Fibroblast of the aortic adventitia (primary cell): Measurements from ENCODE around the gene L1CAM. TPM values are rescaled to one million over a fixed set of nuclear protein-coding genes. Genes with fewer than 3 reads are reported as not detected.

Source experiments
- DNase-seq: peaks from one replicate; pipeline ENCODE4 v3.0.0-alpha.2; 2010; ENCODE audit warnings: low read depth
- H3K4me3 ChIP-seq: 2 replicates; pipeline ENCODE4 v1.5.1; 2011; ENCODE audit warnings: low read depth, mild to moderate bottlenecking, control low read depth, low read length, moderate library complexity
- total RNA-seq: library from RNA; depleted of rRNA; stranded (reverse); fragments of >200 nt; gene quantifications from 2 replicates; pipeline ENCODE4 v1.2.3, GENCODE V29; 2012; ENCODE audit warnings: low replicate concordance
- TF ChIP-seq, protein P1 (sequence below): IDR thresholded peaks from 2 replicates; pipeline ENCODE4 v1.5.1; 2011; ENCODE audit warnings: mild to moderate bottlenecking, low read length, control low read depth, inconsistent platforms; ENCODE audit not compliant: insufficient read depth

L1CAM gene
- total RNA-seq, 1 donor: 0.36 TPM

DNA sequence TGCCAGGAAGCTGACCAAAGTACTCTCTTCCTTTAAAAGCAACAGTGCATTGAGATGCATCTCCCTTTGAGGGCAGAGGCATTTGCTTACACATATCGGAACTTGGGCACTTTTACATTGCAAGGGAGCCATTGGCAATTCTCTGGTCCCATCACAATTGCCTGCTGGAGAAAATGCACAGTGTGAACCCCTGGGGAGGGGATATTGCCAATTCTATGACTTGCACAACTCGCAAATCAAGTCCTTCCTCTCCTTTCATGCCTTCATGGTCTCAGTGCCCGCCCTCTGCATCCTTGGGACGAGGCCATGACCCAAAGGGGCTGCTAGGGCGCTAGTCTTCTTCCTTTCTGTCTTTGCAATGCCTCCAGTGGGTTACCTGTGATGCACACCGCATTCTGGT is 40.8 kb downstream of the L1CAM start:
- DNase-seq: no peak
- TF ChIP-seq, protein P1, sequence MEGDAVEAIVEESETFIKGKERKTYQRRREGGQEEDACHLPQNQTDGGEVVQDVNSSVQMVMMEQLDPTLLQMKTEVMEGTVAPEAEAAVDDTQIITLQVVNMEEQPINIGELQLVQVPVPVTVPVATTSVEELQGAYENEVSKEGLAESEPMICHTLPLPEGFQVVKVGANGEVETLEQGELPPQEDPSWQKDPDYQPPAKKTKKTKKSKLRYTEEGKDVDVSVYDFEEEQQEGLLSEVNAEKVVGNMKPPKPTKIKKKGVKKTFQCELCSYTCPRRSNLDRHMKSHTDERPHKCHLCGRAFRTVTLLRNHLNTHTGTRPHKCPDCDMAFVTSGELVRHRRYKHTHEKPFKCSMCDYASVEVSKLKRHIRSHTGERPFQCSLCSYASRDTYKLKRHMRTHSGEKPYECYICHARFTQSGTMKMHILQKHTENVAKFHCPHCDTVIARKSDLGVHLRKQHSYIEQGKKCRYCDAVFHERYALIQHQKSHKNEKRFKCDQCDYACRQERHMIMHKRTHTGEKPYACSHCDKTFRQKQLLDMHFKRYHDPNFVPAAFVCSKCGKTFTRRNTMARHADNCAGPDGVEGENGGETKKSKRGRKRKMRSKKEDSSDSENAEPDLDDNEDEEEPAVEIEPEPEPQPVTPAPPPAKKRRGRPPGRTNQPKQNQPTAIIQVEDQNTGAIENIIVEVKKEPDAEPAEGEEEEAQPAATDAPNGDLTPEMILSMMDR: no peak
- no peak overlapping the region for H3K4me3 ChIP-seq

DNA sequence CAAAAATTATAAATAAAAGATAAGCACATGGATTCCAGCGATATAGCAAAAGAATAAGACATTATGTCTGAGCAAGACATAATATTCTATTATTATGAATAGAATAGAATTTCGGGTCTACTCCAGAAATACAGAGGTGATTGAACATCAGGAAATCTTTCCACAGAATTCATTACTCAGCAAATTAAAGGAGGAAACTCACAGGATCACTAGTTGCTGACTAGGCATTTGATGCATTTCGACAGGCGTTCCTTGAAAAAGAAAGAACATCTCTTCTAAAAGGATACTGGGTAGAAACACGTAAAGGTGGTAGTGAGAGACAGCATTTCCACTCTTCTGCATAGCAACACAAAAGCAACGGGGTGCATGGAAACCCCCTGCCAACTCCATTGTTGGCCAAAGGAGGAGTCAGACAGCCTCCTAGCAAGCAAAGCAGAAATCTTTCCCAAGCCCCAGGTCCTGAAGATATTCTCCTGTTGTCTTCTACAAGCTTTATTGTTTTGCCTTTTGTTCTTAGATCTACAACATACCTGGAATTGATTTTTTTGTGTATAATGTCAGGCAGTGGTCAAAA is 41.4 kb downstream of the L1CAM start:
- no peak overlapping the region for H3K4me3 ChIP-seq
- TF ChIP-seq, protein P1: no peak
- no peak for DNase-seq

DNA sequence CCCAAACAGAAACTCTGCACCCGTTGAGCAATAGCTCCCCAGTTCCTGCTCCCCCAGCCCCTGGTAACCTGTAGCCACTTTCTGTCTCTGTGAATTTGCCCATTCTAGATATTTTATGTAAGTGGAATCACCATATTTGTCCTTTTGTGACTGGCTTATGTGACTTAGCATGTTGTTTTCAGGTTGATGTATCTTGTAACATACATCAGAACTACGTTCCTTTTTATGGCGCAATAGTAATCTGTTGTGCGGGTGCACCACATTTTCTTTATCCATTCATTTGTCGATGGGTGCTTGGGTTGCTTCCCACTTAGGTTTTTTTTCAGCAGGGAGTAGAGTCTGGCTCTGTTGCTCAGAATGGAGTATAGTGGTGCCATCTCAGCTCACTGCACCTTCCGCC is 49.1 kb downstream of the L1CAM start:
- TF ChIP-seq, protein P1: no peak
- no peak for DNase-seq
- H3K4me3 ChIP-seq: no peak overlapping the region

DNA sequence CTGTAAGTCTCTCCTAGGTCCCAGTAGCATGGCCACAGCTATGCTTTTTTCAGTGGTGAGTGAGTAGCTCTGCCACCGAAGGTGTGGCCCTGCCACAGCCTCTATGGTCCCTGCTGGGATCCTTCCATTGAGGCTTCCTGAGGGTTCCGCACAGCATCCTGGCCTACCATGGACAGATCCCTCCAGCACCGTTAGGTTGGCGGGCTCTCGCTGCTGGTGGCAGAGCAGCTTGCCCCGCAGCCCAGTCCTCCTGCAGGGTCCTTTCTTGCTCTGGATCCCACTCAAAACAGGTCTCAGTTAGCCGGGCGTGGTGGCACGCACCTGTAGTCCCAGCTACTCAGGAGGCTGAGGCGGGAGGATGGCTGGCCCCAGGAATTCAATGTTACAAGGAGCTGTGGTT is 53.2 kb downstream of the L1CAM start:
- no peak overlapping the region for H3K4me3 ChIP-seq
- no peak for DNase-seq
- TF ChIP-seq, protein P1: no peak

DNA sequence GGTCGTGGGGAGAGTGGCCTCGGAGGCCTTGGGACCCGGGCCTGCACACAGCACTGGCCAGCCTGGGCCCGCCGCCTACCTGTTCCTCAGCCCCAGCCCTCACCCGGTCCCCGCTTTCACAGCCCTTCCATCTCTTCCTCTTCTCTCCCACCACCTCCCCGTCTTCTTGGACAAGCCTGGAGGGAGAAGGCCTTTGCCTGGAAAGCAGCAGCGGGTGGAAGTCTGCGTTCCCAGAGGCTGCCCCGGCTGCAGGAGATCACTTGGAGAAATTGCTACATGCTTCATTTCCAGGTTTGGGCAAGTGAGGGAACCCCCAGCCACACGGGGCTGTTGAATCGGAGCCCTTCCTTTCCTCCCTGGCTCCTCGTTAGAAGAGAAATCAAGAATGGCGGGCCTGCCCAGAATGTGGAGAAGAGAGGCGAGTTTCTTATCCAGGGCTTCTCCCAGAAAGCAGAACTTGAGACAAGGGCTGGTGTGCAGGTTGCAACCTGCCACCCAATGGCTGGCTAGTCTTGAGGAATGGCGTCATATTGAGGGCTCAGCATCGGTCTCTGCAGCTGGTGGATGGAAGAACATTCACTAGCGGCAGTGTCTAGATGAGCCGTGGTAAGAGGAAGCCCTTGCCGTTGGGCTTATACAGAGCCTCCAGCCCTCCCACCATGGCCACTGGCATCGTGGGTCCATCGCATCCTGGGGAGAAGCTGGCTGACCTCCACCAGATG is 54.4 kb downstream of the L1CAM start:
- no peak for DNase-seq
- TF ChIP-seq, protein P1: no peak
- no peak overlapping the region for H3K4me3 ChIP-seq

DNA sequence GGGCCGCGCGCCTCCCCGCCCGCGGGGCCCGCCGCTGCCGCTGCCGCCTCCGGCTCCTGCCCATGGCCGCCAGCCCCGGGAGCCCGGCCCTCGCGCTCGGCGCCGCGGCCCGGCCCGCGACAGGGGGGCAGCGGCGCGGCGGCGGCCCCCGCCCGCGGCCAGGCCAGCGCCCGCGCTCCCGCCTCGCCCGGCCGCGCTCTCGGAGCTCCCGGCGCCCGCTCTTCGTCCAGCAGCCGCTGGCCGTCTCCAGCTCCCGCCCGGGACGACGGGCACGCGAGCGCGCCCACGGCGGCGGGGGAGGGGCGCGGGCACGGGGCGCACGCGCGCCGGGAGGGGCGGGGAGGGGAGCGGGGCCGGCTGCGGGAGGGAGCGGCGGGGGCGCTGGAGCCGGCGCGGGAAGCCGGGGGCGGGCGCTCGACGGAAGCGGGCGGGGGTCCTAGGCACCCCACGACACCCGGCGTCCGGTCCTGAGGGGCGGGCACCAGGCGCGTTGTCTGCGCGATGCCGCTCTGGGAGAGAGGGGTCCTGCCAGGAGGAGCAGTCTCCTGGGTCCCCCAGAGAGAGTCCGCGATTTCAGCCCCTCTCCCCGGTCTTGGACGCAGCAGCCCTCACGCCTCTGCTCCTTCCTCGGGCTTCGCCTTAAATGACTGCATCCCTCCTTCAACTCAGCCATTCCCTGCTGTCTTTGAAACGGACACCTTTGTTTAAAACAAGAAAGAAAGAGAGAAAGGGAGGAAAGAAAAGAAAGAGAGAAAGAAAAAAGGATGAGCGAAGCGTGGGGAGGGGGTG is 55.1 kb downstream of the L1CAM start:
- no peak for DNase-seq
- TF ChIP-seq, protein P1: no peak
- H3K4me3 ChIP-seq: no peak overlapping the region
